GM18873 (cell line): ENCODE data around the gene LAIR2.

Source experiments
- ATAC-seq: cut with Tn5 transposase; IDR thresholded peaks from one replicate; pipeline ENCODE4 v1.9.1; 2021; ENCODE audit warnings: mild to moderate bottlenecking, moderate library complexity, moderate number of reproducible peaks; ENCODE audit not compliant: unreplicated experiment, low FRiP score

LAIR2 gene

GRCh38 chr19:54526972-54527371 lies 24.3 kb downstream of the LAIR2 start:
- ATAC-seq, result no peak

GRCh38 chr19:54530866-54531265 lies 28.2 kb downstream of the LAIR2 start:
- no peak for ATAC-seq

- ATAC-seq, result peak; percentile 69
Observed at GRCh38 chr19:54532528-54532927, 29.9 kb downstream of the LAIR2 start.

GRCh38 chr19:54533476-54533875 lies 30.8 kb downstream of the LAIR2 start:
- ATAC-seq, result no peak

- no peak for ATAC-seq
Observed at GRCh38 chr19:54534156-54534555, 31.5 kb downstream of the LAIR2 start.

- ATAC-seq, result no peak
Observed at GRCh38 chr19:54535601-54536000, 33.0 kb downstream of the LAIR2 start.

GRCh38 chr19:54536956-54537355 lies 34.3 kb downstream of the LAIR2 start:
- ATAC-seq, result no peak

- ATAC-seq, result no peak
Observed at GRCh38 chr19:54541712-54542111, 39.1 kb downstream of the LAIR2 start.

GRCh38 chr19:54548806-54549205 lies 46.2 kb downstream of the LAIR2 start:
- no peak for ATAC-seq

GRCh38 chr19:54549224-54549623 lies 46.6 kb downstream of the LAIR2 start:
- no peak for ATAC-seq

GRCh38 chr19:54551293-54551692 lies 48.7 kb downstream of the LAIR2 start:
- ATAC-seq, result no peak

GRCh38 chr19:54551950-54552912 lies 49.6 kb downstream of the LAIR2 start:
- no peak for ATAC-seq

GRCh38 chr19:54552913-54553310 lies 50.3 kb downstream of the LAIR2 start:
- no peak for ATAC-seq

GRCh38 chr19:54554006-54554405 lies 51.4 kb downstream of the LAIR2 start:
- ATAC-seq, result no peak

- no peak for ATAC-seq
Observed at GRCh38 chr19:54554896-54555295, 52.3 kb downstream of the LAIR2 start.

GRCh38 chr19:54556194-54556593 lies 53.6 kb downstream of the LAIR2 start:
- no peak for ATAC-seq

GRCh38 chr19:54558339-54558738 lies 55.7 kb downstream of the LAIR2 start:
- ATAC-seq, result no peak
